HK-2 (cell line): ENCODE data around the gene TES.
A peak's percentile ranks its signal among the peaks of the same experiment; 100 is the strongest.

ENCODE experiments used
- DNase-seq: peaks from one replicate; pipeline ENCODE4 v3.0.0-alpha.2; 2018; ENCODE audit not compliant: unreplicated experiment

Gene TES

DNA sequence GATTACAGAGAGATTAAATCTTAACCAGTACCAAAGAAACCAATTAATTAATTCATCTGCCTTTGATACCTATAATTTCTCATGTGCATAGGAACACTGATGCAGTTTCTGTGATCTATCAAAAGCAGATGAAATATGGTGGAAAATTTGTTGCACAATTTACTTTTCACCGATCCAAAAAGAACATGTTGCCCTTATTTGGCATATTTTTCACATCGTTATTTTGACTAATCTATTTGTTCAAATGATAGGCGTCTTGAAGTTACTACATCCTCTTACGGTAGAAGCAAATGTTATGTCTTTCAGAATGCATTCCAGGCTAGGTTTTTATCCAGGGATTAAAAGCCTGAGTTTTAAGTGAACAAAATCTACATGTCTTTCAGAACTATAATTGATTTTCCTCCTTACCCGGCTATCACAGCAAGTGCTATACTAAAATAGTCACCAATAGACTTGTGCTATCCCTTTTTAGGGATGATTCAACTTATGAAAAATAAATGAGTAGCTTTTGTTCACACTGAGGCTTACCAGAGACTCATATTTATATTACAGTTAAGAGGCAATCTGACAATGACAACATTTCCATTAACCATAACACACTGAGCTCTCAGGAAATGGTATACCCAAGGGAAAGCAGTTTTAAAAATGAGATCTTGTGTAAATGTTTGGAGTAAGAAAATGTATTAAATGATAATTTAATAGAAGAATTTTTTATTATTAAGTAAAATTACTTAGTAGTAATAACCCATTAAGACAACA, 16.8 kb upstream of the TES start:
- DNase-seq, result no peak

DNA sequence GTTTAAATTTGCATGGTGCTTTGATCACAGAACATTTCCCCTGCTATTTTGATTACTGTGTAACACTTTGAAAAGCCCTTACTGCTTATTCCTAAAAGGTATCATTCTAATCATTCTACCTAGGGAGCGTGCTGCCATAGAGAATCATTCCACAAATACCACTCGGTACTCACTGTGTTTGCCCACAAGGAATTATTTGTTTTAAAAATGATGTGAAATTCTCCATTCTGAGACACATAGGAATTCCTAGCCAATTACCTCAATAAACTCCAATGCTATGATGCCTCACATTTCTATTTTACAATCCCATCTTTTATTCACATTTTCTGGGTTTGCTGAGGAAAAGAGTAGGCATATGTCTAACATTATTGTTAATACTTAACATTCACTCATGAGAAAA, 16.2 kb upstream of the TES start:
- DNase-seq, result no peak

DNA sequence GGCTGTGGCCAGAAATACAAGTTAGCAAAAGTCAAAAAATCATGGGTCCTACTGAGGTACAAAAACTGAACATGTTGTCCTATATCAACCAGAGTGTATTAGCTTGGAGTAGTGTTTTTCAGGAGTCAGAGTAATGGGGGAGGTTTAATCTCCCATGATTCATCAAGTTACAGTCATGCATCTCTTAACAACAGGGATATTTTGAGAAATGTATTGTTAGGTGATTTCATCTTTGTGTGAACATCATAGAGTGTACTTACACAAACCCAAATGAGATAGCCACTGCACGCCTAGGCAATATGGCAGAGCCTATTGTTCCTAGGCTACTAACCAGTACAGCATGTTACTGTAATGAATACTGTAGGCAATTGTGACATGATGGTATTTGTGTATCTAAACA, 14.9 kb upstream of the TES start:
- DNase-seq, result no peak

DNA sequence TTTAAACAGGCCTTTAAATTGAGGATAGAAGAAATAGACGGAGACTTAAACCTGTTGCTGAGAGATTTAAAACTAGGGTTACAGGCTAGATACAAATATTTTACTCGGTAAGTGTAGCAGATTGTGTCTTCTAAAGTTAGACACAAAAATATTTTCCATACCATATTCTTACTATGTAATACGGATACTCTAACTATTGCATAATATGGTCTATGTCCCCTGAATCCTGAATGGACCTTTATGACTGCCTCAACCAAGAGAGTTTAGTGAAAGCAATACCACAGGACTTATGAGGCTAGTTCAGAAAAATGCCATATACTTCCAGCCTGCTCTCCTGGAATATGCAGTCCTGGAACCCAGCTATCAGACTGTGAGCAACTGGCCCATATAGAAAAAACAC, 13.4 kb upstream of the TES start:
- no peak for DNase-seq

DNA sequence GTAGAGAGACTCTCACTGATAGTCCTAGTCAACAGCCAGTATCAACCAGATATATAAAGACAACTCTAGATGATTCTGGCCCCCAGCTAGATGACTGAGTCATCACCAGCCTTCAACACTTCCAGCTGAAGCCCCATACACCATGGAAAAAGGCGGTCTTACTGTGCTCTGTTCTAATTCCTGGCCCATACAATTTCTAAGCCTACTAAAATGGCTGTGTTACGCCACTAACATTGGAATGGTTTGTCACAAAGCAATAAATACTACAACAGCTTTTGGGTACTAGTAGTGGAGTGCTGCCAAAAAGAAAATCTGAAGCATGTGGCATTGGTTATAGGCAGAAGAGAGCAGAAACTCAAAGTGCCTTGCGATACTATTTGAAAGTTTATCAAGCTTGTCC, 13.0 kb upstream of the TES start:
- no peak for DNase-seq

DNA sequence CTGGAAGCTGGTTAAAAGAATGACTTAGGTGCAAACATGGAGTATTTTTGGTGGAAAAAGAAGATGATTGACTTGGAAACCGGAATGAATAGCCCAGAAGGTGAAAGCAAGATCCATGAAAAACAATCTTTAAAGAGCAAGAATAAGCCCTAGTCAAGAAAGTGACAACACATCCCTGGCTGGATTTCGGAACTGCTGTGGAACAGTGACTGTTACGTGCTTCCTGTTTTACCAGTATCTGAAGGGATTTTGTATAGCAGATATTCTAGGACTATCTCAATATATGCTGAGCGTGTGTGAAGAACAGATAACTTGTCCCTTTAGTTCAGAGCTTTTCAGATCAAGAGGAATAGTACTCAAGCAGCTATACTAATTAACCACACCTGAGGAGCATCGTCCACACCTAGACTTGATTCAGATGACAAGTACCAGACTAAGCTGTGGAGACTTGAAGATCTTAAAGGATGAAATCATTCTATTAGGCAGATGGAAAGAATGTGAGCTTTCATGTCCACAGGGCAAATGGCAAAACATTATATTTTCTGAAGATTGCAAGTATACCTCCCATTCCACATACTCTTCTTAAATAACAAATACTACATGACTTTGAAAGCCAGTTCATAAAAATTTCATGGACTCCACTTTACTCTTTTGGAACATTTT, 11.5 kb upstream of the TES start:
- no peak for DNase-seq

DNA sequence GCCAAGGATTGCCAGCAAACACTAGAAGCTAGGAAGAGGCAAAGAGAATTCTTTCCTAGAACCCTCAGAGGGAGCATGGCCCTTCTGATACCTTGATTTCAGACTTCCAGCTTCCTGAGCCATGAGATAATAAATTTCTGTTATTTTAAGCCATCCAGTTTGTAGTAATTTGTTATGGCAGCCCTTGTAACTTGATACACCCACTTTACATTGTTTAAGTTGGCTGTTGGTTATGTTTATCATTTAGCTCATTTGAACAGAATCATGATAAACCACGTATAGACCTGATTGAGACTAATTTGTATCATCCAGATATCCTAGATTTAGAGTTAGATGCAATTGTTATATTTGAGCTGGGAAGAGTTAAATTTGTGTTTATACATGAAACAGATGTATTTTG, 9.4 kb upstream of the TES start:
- no peak for DNase-seq

DNA sequence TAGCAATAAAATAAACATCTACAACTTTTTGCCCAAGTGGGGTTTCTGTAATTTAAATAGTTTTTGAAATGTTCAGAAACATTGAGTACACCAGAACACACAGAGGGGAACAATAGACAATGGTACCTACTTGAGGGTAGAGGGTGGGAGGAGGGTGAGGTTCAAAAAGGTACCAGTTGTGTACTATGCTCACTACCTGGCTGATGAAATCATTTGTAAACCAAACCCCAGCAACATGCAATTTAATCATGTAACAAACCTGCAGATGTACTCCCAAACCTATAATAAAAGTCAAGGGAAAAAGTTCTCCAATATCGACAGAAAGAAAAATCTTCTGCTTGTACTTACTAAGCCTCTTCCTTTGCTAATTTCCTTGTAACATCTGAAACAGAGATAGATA, 4.2 kb upstream of the TES start:
- no peak for DNase-seq

DNA sequence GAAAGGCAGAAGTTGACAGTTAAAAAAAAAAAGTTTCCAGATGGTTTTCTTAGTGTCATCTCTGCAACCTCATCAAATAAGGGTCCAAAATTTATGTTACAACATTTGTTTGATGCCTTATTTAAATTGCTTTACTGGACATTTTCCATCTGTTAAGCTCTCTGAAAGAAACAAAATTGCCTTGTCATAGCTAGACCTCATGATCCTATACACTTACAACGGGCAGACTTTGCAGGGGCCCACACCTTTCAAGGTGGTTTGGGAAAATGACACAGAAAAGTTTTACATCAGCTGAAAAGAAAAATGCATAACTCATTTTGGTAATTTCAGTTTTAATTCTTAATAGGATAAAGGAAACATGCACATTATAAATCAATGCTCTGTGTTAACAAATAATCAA, 1.4 kb upstream of the TES start:
- DNase-seq, result no peak

DNA sequence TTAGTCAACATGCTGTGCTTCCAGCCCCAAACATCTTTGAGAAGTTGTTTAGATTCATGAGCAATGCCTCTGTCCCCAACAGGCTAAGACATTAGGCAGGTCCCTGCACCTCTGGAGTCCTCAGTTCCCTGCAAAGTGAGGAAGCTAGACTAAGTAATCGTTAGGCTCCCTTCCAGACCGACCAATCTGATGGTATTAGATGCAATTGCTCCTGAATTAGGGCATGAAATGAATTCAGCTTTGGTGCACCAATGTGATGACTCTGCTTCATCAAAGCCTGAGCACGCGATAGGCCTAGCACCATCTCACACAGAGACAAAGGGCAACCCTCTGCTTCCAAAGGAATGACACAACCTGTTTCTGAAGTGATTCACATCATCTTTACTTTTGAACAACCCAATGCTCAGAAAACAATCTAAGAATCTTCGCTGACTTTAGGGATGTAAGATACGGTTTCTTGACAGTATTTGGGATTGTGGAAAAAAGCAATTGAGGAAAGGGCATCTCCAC, 723 bp upstream of the TES start:
- no peak for DNase-seq

DNA sequence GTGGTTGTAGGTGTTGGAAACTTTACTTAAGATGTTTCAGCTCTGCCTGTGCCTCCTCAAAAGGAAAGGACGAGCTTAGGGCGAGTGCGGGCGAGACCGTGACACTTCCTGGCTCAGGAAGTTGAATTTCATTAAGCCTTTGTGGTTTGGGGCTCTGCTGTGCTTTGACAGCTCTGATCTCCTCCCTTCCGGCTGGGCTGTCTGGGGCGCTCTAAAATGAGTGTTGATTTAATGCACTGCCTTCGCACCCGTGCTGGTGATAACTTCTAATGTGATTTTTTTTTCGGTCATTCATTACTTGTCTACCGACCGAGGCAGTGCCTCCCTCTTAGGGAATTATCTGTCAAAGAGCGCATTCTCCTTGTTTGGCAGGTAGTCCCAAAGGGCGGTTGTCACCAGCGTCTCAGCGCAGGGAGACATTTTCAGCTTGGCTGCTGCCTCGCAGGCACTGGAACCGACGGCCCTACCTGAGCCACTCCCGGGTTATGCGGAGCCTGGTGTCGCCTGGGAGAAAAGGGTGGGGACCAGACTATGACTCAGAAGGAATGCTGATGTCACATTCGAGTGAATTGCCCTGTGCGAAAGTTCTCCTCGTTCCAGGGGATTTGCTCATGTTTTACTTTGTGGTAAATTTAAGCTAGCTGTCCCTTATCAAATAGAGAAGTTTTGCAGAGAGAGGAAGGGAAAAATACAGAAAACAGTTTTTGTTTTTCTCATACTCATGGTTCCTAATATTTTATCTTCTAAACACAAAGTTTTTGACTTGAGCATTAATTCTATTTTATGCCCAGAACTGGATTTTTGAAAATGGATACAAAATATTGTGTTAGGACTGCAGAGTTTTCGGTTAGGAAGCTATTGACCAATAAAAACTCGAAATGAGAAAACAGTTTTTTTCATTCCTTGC, 920 bp downstream of the TES start:
- DNase-seq, result peak; percentile 80

DNA sequence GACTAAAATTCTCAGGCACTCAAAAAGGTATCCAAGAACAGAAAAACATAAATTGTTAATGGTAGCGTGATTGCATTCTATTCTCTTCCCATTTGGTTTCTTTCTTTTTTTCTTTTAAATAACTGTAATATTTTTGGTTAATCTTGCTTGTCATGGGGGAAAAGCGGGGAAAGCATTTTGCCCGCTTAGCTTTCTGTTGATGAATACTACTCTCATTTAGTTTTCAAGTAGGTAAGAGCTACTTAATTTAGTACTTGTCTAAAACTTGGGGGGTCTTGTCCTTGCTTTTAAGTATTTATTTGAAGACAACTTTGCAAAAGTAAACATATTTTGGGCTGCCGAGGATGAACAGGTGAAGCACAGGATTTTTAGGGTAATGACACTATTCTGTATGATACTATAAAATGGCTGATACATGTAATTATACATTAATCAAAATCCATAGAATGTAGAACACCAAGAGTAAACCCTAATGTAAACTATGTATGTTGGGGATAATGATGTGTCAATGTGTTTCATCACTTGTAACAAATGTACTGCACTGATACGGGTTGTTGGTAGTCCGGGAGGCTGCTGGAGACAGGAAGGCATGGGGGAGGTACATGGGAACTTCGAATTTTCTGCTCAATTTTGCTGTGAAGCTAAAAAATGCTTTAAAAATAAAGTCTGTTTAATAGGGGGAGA, 1.7 kb downstream of the TES start:
- no peak for DNase-seq

DNA sequence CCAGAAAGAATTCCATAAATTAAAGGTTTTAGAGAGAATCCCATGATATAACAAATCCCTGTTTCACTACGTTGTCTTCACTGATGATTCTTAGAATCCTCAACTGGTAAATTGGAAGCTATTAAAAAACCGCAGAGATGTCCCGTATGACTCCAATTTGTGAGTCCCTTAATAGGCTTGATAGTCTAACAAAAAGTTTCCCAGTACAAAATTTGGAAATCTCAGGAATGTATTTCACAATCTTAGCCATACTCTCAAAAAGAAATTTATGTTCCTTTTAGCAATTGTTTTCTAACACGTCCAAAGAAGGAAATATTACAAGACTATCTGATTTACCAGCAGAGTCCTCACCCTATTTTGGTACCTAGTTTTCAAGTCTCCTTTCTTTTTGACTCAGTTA, 2.5 kb downstream of the TES start:
- no peak for DNase-seq

DNA sequence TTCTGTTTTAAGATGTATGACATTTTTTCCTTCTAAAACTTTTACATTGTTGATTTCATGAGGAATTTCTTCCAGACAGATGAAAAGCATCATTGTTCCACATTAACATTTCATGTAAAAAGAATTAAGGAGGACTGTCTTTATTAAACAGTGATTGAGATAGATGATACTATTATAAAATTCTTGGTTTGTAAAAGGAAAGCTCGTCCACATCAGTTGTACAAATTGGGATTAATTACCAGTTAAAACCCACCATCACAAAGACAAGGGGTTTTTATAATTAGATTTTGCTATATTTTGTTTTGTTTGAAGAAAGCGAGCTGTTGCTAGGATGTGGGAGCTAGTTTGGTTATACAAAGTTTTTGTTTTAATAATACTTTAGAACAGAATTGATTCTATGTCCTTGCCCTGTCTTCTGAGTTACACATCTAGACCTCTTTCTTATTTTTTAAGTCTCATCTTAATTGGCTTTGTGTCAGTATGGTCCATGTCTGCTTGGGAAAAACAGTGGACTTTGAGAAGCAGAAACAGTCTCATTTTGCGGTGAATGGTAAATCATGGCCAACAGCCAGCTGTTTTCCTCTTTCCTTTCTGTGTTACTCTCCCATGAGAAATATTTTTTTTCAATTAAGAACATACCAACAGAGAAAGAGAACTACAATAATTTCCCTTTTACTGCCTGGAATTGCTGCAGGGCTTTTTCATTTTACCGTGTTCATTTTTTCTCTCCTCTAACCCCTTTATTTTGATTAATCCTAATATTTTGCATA, 3.2 kb downstream of the TES start:
- DNase-seq, result no peak

DNA sequence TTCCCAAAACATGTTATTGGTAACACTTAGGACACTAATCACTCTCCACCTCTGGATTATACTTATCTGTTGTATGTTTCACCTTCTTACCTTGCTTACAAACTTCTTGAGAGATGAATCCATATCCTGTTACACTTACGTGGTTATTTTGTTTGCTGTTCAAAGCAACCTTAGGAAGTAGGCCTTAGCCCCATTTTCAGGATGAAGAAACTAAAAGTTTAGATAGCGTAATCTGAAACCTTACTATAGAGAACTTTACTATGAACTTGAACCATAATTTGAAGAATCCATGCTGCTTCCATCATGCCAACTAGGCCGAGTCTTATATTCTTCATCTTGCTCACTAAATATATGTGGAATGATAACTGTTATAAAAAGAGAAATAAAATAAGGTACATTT, 4.6 kb downstream of the TES start:
- DNase-seq, result no peak

DNA sequence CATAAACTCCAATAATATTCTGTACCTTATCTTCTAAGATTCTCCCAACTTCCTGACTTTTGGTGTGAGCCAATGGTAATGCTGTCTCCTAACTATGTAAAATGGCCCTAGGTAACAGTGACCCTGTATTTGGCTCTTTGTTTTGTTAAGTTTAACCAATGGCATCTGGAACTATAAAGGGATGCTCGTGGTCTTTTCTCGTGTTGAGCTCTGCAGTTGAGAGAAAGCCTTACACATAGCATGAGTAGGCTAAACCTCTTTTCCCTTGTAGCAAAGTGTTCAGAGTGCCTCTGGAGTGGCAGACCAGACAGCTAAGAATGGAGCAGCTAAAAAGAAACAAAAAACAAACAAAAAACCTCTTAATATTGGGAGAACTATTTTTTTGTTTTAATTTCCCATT, 5.2 kb downstream of the TES start:
- no peak for DNase-seq

DNA sequence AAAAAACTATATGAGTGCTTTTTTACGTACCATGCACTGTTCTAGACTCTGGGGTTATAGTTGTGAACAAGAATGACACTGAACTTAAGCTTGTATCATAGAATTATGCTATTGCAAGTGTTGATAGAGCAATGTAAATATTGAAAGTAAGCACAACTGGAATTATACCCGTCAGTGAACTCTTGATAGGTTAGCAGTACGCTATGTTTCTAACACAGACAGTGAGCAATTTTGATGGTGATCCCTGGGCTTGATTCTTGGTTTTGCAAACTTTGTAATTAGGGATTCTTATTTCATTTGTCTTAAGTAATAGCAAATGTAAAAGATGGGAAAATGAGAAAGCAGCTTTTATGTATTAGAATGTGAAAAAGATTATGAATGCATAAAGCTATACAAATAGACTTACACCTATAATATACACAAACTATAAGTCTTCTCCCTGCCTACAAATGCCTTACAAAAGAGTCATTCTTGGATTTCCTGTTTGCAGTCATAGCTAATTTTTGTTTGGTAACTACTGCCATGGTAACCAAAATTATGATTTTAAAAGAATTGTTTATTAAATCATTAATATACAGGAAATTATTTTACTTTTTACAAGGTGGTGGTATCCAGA, 6.7 kb downstream of the TES start:
- no peak for DNase-seq

DNA sequence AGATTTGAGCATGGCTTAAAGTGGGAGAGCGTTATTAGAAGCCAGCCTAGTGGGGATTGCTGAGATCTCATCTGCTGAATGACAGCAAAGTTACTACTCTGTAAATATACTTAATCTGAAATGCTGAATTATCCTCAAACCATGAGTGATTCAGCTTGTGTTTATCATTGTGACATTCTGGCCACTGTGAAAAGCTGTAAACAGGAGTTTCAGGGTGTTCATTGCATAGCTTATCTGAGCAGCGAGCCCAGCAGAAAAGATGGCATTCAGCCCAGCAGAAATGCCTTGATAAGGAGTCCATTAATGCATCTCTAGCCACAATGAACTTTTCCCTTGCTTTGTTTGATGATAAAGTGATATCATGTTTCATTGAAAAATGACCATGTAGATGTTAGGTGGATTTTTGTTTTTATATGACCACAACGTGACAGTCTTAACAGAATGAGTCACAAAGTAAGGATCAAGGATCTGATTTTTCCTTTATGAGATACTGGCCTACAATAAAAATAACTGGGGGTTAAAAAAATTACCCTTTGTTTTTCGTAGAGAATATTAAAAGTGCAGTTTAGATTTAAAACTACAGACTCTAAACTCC, 7.8 kb downstream of the TES start:
- DNase-seq, result no peak

DNA sequence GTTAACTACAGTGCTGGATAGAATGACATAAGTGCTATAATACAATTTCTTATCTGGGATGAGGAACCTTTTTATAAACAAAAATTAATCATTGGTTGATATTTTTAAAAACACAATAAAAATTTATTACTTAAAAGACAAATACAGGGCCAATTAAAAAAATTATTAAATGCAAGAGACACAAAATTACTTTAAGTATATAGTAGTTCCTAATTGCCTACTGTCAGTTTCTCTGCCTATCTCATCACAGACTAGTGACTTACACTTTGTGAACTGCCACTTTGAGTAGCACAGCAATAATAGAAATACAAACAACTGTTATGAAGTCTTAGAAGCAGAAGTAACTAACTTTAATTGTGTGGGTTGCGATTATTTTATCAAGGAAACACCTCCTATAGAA, 8.4 kb downstream of the TES start:
- no peak for DNase-seq

DNA sequence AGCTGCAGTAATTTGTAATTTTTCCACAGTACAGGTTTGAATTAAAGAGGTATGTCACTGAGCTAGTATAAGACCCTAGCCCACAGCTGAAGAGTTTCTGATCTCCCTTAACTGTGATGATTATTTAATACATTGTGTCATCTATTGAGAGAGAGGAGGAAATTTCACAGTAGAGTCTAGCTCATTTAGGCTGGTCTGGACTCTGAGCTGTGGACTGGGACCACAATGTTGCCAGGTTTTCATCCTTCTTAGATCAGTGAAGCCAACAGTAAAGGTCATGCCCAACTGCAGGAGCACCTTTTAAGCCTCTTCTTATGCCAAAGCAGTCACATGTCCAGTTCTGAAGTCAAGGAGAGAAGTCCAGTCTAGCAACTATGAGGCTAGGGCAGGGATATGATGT, 8.9 kb downstream of the TES start:
- no peak for DNase-seq
